HepG2 (cell line): Measurements from ENCODE around the gene CISD3. TPM values are rescaled to one million over a fixed set of nuclear protein-coding genes. Genes with fewer than 3 reads are reported as not detected.

Experiments used
- ARNT ChIP-seq: fragments of 450-650 bp; IDR thresholded peaks from 2 replicates; pipeline ENCODE4 v1.6.1; 2017
- BRF2 ChIP-seq: sonication (generic); formaldehyde crosslinking; IDR thresholded peaks from 2 replicates; pipeline ENCODE4 v1.8.1; 2022; ENCODE audit warnings: mild to moderate bottlenecking, missing genetic modification reagents
- CBX5 ChIP-seq: sonication (generic); formaldehyde crosslinking; IDR thresholded peaks from 2 replicates; pipeline ENCODE4 v1.4.0; 2020; ENCODE audit warnings: missing genetic modification reagents, borderline replicate concordance
- MEF2D ChIP-seq: sonication (generic); formaldehyde crosslinking; IDR thresholded peaks from 2 replicates; pipeline ENCODE4 v1.5.1; 2020; ENCODE audit warnings: mild to moderate bottlenecking, missing genetic modification reagents
- MLXIP ChIP-seq: sonication (generic); formaldehyde crosslinking; IDR thresholded peaks from 2 replicates; pipeline ENCODE4 v1.9.0; 2021; ENCODE audit warnings: missing genetic modification reagents, borderline replicate concordance
- MNT ChIP-seq: fragments of 450-650 bp; IDR thresholded peaks from 2 replicates; pipeline ENCODE4 v1.6.1; 2016
- NAIF1 ChIP-seq: sonication (generic); formaldehyde crosslinking; IDR thresholded peaks from 2 replicates; pipeline ENCODE4 v1.5.0; 2020; ENCODE audit warnings: mild to moderate bottlenecking, missing genetic modification reagents, borderline replicate concordance
- NRL ChIP-seq: sonication (generic); formaldehyde crosslinking; IDR thresholded peaks from 2 replicates; pipeline ENCODE4 v1.5.0; 2020; ENCODE audit warnings: missing genetic modification reagents, mild to moderate bottlenecking, moderate library complexity, borderline replicate concordance
- ZNF605 ChIP-seq: sonication (generic); formaldehyde crosslinking; IDR thresholded peaks from 2 replicates; pipeline ENCODE4 v1.8.0; 2022; ENCODE audit warnings: mild to moderate bottlenecking, missing genetic modification reagents
- ZNF891 ChIP-seq: sonication (generic); formaldehyde crosslinking; IDR thresholded peaks from 2 replicates; pipeline ENCODE4 v1.5.0; 2020; ENCODE audit warnings: mild to moderate bottlenecking, missing genetic modification reagents
- polyA plus RNA-seq, 8 experiments: library from polyadenylated mRNA; depleted of rRNA in 3 of 8; stranded (reverse) in 7 of 8; unstranded in 1 of 8; fragments of >200 nt; fragmentation: Illumina TruSeq in 4 of 8; extraction: Trizol in 4 of 8; gene quantifications; 2 replicates each; pipeline versions ENCODE4 v1.2.1 to v1.2.3, GENCODE V29; 2011 to 2016; ENCODE audit warnings: low read depth in 4 of 8, missing spikeins in 1 of 8, mixed read lengths in 1 of 8; ENCODE audit not compliant: insufficient read depth in 1 of 8
- total RNA-seq, 5 experiments: library from RNA; depleted of rRNA; stranded (reverse); fragments of >200 nt; fragmentation: Illumina TruSeq; extraction: Trizol; gene quantifications; 2 replicates each; pipeline ENCODE4 v1.2.3, GENCODE V29; 2016; ENCODE audit warnings: low read depth in 1 of 5
- TF ChIP-seq, protein P1 (sequence below): IDR thresholded peaks from 2 replicates; pipeline ENCODE4 v1.6.1; 2016; ENCODE audit warnings: low read depth, control low read depth
- TF ChIP-seq, protein P2 (sequence below): sonication (generic); formaldehyde crosslinking; IDR thresholded peaks from 2 replicates; pipeline ENCODE4 v1.9.0; 2021; ENCODE audit warnings: missing genetic modification reagents, borderline replicate concordance

Gene CISD3
- total and polyA plus RNA-seq, 2 of the 13 experiments (the other 11 are each of a cell fraction or from before 2014, with no cell fraction given) = 30.0 to 34.1 TPM

- TF ChIP-seq, protein P1, sequence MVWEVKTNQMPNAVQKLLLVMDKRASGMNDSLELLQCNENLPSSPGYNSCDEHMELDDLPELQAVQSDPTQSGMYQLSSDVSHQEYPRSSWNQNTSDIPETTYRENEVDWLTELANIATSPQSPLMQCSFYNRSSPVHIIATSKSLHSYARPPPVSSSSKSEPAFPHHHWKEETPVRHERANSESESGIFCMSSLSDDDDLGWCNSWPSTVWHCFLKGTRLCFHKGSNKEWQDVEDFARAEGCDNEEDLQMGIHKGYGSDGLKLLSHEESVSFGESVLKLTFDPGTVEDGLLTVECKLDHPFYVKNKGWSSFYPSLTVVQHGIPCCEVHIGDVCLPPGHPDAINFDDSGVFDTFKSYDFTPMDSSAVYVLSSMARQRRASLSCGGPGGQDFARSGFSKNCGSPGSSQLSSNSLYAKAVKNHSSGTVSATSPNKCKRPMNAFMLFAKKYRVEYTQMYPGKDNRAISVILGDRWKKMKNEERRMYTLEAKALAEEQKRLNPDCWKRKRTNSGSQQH = peak; percentile 40; the same call in 1 of the 2 replicates
- TF ChIP-seq BRF2 (CRISPR knock-in tag) (peak; percentile 22; the same call in 1 of the 2 replicates), MNT (no peak), ZNF891 (CRISPR knock-in tag) (0 out of 2 replicates have a peak, but pooled peaks have one; percentile 6), ARNT (no peak), CBX5 (peak; percentile 62; the same call in 1 of the 2 replicates), NAIF1 (CRISPR knock-in tag) (peak; percentile 62; the same call in 1 of the 2 replicates), MLXIP (CRISPR knock-in tag) (0 out of 2 replicates have a peak, but pooled peaks have one; percentile 40), MEF2D (peak; percentile 43; the same call in 1 of the 2 replicates), ZNF605 (CRISPR knock-in tag) (peak; percentile 59; the same call in 1 of the 2 replicates), NRL (no peak; the same call in 1 of the 2 replicates)
- TF ChIP-seq, protein P2, sequence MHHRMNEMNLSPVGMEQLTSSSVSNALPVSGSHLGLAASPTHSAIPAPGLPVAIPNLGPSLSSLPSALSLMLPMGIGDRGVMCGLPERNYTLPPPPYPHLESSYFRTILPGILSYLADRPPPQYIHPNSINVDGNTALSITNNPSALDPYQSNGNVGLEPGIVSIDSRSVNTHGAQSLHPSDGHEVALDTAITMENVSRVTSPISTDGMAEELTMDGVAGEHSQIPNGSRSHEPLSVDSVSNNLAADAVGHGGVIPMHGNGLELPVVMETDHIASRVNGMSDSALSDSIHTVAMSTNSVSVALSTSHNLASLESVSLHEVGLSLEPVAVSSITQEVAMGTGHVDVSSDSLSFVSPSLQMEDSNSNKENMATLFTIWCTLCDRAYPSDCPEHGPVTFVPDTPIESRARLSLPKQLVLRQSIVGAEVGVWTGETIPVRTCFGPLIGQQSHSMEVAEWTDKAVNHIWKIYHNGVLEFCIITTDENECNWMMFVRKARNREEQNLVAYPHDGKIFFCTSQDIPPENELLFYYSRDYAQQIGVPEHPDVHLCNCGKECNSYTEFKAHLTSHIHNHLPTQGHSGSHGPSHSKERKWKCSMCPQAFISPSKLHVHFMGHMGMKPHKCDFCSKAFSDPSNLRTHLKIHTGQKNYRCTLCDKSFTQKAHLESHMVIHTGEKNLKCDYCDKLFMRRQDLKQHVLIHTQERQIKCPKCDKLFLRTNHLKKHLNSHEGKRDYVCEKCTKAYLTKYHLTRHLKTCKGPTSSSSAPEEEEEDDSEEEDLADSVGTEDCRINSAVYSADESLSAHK (CRISPR knock-in tag) = peak; percentile 73; the same call in 1 of the 2 replicates
Measured at GRCh38 chr17:38702166-38702915, 27.8 kb upstream of the CISD3 start (continued).
